Hypothalamus (tissue), 51 donors: ENCODE measurements around the gene CTTNBP2.

Experiments
- DNase-seq, 51 donors: peaks; one replicate each; lab custom pipeline; 2025; lab: John Stamatoyannopoulos, UW

Gene CTTNBP2

DNA sequence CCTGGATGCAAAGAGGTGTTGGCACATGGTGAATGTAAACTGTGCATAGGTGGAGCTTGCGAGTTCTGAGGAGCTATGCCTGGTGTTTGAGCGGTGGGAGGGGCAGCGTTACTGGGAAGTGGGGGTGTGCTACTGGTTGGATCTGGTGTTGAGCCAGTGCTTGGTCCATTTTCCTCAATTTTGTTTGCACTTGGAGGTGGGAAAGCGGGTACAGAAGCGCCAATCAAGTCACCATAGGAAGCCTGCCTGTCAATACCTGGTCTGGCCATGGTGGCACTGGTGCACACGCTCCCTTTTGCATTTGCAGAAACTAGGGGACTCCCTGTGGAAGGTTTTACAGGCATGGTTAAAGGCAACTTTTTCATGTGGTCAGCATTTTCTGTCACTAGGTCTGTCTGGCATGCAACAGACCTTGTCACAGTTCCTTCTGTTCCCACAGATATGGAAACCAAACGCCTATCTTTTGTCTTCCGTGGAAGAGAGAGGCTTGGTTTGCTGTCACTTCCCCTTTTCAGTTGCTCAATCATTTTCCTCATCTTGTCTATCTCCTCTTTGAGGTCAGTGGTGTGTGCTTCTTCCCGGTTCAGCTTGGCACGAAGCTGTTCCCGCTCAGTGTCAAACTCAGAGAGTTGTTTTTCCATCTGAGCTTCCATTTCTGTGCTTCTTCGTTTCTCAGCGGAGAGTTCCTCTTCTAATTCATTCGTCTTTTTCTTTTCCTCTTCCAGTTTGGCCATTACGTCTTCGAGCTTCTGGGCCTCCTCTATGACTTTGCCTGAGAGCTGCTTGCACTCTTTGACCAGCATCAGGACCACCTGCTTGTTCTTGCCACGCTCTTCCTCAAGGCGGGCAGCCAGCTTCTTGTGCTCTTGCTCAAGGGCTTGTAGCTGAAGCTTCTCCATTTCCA, 81.1 kb downstream of the CTTNBP2 start:
- DNase-seq = peak in 2 of 51 donors; percentile 18 to 34

DNA sequence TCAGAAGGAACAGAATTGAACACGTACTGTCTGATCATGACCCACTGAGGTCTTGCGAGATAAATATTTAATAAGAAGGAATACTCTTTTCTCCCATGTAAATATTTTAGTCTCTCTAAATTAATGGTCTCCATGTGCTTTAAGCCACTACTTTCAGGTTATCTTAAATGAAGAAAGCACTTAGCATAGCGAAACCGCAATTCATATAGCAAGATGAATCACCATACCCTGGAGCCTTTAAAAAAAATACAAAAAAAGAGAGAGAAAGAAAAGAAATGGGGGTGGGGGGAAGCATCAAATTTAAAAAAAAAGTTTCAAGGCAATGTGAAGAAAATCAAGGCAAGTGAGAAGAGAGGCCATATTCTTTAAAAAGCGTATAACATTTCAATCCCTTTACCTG, 82.5 kb downstream of the CTTNBP2 start:
- no peak for DNase-seq

DNA sequence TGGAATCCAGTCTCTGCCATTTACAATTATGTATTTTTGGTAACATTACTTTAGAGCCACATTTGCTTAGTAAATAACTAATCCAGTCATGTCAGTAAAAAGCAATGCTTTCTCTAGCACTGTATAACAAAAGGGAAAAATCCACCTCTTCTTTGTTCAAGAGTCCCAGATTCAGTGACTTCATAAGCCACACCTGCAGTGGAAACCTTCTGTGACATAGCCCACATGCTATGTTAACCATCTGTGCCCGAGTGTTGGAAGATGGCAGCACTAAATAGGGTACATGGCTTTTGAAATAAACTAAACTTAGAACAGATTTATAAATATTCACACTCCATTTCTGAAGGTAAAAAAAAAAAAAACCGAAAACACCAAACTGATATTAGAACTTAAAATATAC, 83.0 kb downstream of the CTTNBP2 start:
- DNase-seq = no peak

DNA sequence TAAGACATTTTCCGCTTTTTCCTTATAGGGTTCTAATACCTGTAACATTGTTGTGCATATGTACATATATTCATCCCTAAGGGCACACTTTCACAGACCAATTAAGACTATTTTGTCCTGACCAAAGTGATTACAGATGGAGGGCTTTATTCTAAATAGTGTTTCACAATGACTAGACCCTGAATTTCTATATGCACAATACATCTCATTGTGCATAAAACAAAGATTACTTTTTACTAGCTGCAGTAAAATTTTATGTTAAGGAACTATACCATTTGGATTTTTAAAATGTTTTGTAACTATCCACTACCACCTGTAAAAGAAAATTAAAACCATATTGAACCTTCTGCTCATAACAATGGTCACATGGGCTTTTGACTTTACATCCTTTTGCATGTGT, 87.8 kb downstream of the CTTNBP2 start:
- no peak for DNase-seq

DNA sequence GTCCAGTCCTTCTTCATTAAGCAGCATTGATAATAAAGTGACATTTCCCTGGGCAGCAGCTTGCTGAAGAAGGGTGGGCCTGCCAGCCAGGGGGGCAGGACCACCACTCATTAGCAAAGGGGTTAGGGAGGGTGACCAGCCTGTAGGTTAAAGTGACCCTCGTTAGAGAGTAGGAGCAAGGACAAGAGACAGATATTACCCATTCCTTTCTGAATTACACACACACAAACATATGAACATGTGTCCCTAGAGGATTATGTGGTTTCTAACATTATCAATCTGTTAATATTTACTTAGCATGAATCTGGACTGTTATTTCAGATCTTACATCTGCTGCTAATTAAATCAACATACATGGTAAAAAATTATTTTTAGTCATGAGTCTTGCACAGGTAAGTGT, 88.9 kb downstream of the CTTNBP2 start:
- DNase-seq = no peak

DNA sequence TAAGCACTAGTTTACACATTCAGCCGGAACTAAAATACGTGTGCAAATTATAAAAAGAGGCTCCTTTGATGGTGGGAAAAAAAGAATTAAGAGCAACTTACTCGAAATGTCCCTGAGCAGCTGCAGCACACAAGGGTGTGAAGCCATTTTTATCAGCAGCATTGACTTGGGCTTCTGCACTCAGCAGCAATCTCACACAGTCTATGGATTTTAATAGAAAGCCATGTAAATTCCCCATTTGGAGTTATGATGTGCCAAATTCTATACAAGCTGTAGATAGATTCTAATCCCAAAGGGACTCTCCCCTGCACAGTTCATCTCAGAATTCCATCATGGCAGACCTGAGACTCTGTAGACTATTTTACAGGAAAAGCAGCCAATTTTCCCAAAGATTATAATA, 90.5 kb downstream of the CTTNBP2 start:
- no peak for DNase-seq

DNA sequence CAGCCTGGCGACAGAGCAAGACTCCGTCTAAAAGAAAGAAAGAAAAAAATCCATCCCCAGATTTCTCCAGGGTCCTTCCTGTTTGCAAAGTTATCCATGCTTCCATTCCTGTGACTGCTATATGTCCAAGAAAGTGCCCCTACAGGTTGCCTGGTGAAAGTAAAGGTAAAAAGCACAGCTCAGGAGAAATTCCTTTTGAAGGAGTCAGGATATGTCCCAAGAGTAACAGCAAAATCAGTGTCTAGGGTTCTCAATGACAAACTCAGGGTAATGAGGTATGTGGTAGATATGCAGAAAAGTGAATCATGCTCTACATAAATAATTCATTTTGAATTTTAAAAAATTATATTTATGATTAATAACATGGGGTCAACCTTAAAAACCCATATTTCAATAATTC, 91.5 kb downstream of the CTTNBP2 start:
- no peak for DNase-seq

DNA sequence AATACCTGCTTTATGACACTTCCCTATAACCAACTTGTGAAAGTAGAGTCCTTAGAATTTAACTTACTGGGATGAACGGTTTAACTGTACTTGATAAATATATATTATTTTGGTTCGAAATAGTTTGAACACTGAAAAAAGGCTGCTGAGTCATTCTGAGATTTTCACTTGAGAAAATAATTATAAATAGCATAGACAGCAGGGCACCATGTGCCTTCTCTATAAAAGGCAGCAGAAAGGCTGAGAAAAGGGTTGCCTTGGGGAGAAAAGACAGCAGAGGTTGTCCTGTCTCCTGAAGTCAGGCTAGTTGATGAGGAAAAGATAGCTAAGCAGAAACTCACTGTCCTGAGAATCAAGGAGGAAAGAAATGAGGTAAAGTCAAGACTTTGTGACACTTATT, 92.4 kb downstream of the CTTNBP2 start:
- no peak for DNase-seq

DNA sequence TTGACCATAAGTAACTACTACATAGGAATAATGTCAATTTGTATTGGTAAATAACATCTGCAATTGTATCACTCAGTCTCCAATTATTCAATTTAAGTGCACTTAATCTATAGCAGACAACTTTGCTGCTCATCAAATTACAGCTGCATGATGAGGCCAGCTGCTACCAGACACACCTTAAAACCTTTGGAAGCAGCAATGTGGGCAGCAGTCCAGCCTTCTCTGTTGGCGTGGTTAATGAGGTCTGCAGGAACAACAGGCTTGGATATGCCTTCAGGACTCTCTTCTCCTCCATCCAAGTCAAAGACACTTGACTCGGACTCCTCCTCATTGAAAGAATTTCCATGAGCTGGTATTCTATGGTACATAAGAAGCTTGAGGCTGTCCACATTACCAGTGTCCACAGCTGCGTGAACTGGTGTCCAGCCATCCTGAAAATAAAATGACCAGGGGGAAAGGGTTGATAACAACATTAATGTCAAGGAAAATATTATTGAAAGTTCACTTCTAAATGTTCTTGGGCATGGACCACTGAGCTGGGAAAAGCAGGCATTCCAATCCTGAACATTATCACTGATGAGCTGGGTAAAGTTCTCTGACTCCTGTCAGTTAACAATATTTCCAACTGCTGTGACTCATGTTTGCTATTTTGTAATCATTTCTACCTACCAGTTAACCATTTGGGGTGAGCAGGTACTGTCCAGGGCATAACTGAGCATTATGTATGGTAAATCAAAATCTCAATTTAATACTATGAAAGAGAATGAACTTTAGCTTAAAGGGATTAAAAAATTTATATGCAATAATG, 95.7 kb downstream of the CTTNBP2 start:
- DNase-seq = no peak

DNA sequence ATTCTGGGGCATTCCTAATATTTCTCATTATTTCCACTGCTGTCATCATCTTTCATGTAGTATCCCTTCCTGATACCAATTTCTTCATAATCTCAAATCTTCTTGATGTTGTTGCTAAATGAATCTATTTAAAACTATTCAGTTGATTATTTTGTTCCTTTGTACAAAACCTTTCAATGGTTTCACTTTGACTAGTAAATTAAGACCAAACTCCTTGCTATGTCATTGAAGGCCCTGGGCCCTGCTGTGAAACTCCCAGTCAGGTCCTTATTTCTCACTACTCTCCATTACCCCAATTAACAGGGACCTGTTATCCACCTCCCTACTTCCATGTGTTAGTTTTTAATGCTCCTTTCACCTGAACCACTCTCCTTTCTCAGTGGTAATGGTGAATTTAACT, 97.0 kb downstream of the CTTNBP2 start:
- DNase-seq = no peak

DNA sequence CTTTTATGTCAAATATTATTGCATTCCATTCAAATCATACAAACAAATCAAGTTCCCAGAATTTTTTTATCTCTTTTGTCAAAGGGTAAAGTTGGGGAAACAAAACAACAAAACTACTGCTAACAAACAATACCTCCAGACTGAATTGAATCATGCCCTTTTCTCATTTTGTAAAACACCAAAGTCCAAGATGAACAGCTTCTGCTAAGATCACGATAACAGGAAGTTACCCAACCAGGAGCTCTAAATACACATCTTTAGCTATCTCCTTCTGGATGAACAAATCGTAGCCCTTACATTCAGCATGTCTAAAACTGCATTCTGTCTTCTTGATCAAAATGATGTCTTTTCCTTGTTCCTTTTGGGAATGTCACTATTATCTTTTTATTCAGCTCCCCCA, 97.4 kb downstream of the CTTNBP2 start:
- no peak for DNase-seq

DNA sequence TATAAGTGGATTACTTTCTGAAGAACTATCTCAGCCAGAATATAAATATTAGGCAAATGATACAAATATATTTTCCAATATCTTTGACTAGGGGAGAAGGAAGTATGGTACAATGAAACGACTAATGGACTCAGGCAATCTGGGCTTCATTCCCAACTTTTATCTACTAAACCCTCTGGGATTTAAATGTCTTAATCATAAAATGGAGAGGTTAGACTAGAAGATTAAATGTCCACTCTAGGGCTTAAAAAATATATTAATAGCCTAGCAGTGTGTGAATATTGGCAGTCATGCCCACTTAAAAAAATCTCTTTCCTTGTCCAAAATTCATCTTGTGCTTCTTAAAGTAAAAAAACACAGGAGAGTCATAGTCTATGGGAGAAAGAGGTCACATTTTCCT, 98.3 kb downstream of the CTTNBP2 start:
- DNase-seq = no peak

DNA sequence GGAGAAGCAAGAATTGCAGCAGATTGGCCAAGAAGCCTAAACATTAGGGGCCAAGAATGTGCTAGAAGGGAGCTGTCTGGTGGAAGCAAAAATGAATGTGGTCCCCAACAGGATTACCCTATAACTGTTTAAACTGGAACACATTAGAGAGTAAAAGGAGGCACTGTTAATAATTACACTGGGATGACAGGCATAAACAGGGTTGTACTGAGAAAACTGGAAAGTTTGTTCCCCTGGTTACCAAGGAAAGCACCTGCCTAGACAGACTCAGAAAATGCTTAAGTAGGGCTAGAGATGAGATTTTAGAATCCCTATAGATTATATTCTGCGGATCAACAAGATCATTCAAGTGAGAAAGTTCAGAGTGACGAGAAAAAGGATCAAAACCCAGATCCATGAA, 100.8 kb downstream of the CTTNBP2 start:
- DNase-seq = no peak

DNA sequence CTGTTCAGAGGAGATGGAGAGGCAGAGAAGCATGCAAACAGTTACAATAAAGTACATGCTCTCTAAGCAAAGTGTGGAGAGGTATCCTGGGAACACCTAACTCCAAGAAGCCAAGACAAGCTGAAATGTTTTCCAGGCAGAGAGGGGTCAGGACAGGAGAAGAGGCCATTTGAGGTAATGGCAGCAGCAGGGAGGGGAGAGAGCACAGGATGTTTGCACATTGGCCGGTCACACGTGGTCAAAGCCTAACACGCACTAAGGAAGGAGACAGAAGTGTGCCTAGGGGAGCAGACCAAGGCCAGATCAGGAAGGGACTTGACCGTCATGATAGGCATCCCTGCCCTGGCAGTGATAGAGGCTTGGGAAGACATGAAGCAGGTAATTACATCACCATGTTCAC, 101.5 kb downstream of the CTTNBP2 start:
- DNase-seq = no peak

DNA sequence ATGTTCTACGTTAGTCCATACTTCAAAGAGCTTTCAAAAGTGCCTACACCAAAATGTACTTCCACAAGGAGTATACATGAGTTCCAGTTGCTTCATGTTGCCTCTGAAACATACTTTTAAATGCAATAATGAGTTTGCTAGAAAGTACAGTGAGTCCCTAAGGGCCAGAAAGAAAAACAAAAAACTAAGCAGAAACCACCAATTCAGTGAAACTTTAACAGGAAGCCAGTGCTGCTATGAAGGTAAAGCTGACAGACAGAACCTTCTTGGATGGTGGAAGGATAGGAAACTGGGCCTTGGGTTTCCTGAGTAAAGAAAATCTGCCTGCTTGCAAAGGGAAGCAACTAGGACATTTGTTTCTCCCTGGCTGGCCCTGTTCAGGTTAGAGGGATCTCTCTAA, 104.2 kb downstream of the CTTNBP2 start:
- DNase-seq = no peak

DNA sequence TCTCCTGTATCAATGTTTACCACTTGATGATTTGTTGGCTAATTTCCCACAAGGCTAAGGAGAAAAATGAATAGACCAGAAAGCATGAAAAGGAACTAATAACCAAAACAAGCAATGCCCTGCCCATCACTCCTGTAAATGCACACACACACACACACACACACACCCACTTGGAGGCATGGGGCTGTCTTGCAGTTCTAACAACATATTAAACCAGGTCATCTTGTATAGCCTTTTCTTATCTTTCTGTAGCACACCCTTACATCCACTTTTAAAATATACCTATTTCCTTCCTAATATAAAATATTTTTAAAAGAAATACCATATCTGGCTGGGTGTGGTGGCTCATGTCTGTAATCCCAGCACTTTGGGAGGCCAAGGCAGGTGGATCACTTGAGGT, 105.3 kb downstream of the CTTNBP2 start:
- DNase-seq = no peak

DNA sequence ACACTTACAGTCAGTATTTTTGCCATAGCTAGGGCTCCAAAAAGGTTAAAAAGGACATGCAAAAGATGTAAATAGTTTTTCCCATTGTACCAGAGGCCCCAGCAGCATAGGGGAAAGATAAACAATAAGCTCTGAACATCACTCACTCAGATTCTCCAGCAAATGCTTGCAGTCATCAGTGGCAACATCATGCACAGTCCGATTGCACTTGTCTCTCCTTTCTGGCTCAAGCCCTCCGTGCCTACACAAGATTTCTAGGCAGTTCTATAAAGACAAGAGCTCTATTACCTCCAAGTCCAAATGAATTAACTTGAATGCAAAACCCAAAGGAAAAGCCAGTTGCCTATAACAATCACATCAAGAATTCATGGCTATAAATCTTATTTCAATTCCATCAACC, 106.3 kb downstream of the CTTNBP2 start:
- DNase-seq = peak in 4 of 51 donors; percentile 7 to 24 (median 17)

DNA sequence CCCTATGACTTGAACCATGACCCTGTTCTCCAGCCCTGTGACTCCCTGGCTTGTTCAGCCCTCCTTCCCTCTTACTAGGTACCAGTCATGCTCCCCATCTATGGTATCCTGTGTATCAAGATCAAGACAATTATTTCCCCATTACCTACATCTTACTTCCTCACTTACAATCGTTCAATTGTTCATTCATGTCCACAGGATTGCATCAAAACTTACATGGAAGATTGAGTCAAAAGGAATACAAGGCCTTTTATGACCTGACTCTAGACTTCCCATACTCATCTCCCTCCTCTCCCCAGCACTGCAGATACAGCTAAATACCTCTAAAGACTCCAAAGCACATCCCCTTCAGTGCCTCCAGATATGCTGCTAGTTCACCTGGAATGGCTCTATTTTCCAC, 109.2 kb downstream of the CTTNBP2 start:
- no peak for DNase-seq

DNA sequence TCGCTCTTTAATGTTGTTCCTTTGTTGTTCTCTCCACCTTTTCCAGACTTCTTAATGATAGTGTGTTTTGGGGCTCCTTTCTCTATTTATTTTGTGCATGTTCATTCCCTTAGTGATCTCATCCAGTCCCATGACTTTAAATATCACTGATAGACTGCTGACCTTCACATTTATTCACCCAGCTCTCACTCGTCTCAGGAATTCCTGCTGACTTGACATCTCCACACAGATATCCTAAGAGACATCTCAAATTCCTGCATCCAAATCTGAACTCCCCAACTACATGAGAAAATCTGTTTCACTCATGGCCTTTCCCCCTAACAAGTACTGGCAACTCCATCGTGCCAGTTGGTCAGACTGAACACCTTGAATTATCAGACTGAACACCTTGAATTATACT, 111.2 kb downstream of the CTTNBP2 start:
- no peak for DNase-seq

DNA sequence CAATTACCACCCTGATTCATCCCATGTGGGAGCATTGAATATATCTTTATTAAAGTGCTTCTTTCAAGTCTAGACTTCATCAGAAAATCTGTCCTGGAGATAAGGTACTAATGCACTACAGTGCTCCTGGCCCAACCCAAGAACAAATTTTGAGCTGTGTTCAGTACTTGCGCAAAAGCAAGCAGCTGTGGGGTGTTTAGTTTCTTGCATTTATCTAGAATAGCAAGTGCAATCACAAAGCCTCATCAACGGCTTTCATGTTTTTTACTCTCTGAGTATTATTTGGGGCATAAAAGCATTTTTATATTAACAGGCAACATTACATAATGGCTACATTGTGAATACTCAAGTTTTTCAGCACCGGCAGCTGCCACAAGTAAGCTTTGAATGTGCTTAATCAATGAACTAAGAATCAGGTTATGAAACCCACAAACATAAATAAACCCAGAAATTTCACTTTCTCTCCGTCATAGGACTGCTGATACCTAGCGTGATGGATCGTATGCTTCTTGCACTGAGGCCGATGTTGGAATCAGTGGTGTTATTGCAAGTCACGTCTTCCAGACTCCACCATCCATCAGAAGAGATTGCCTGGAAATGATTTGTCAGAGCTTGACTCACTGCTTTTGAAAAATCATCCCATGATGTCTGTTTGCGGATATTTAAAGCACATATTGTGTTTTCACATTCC, 113.1 kb downstream of the CTTNBP2 start:
- DNase-seq = peak in 2 of 51 donors; percentile 16 to 62

DNA sequence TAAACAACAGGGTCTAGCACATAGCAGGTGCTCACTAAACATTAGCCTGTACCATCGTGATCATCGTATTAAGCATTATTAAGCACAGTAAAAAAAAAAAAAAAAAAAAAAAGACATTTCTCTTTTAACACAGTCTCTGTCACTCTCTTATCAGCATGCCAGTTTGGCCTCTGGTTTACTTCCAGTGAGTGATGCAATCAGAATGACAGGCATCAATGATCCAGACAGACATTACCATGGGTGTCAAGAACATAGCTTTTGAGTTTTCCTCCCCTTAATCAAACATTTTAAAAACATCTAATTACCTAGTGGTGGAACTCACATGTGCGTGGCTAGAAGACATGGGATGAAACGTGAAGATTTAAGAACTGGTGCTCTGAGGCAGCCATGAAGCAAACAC, 115.8 kb downstream of the CTTNBP2 start:
- no peak for DNase-seq
